D721Med (cell line): ENCODE data around the gene HMG20A.

Source experiments
- DNase-seq: peaks from one replicate; pipeline ENCODE4 v3.0.0; 2011; ENCODE audit warnings: low spot score; ENCODE audit not compliant: insufficient read length
- FAIRE-seq: peaks from 2 replicates; lab custom pipeline; 2011; peaks lifted over from hg19 to GRCh38; lab: Jason Lieb, UNC
- TF ChIP-seq, protein P1 (sequence below): IDR thresholded peaks from 2 replicates; pipeline ENCODE4 v1.5.1; 2012; ENCODE audit warnings: mild to moderate bottlenecking, control low read depth; ENCODE audit not compliant: insufficient read depth; ENCODE audit errors: missing control alignments

The HMG20A gene

DNA sequence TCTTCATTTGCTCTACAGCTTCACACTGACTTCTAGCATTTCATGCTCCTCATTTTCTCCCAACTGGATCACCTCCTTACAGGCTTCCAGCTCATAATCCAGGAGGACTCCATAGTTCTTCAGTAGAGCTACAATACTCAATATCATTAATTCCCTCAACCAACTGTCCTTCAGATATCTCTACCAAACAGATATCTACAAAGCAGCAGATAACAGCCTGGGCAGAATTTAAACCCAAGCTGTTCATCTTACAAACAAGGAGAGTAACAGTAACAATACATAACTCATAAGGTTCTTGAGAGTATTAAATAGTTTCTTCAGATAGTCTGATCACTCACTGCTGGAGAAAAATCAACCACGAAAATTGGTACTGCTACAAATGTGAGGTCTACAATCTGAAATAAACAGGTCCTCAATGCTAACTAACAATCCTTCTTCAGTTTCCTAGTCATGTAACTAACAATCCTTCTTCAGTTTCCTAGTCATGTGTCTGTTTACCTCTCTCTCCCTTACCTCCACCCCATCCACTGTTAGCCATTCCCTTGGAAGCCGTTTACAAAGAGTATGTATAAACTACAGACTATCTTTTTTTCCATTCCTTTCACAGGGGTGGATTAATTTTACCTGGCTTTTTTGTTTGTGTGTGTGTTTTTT, 5.8 kb upstream of the HMG20A start:
- TF ChIP-seq, protein P1, sequence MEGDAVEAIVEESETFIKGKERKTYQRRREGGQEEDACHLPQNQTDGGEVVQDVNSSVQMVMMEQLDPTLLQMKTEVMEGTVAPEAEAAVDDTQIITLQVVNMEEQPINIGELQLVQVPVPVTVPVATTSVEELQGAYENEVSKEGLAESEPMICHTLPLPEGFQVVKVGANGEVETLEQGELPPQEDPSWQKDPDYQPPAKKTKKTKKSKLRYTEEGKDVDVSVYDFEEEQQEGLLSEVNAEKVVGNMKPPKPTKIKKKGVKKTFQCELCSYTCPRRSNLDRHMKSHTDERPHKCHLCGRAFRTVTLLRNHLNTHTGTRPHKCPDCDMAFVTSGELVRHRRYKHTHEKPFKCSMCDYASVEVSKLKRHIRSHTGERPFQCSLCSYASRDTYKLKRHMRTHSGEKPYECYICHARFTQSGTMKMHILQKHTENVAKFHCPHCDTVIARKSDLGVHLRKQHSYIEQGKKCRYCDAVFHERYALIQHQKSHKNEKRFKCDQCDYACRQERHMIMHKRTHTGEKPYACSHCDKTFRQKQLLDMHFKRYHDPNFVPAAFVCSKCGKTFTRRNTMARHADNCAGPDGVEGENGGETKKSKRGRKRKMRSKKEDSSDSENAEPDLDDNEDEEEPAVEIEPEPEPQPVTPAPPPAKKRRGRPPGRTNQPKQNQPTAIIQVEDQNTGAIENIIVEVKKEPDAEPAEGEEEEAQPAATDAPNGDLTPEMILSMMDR: no peak
- no peak for FAIRE-seq
- DNase-seq: no peak

DNA sequence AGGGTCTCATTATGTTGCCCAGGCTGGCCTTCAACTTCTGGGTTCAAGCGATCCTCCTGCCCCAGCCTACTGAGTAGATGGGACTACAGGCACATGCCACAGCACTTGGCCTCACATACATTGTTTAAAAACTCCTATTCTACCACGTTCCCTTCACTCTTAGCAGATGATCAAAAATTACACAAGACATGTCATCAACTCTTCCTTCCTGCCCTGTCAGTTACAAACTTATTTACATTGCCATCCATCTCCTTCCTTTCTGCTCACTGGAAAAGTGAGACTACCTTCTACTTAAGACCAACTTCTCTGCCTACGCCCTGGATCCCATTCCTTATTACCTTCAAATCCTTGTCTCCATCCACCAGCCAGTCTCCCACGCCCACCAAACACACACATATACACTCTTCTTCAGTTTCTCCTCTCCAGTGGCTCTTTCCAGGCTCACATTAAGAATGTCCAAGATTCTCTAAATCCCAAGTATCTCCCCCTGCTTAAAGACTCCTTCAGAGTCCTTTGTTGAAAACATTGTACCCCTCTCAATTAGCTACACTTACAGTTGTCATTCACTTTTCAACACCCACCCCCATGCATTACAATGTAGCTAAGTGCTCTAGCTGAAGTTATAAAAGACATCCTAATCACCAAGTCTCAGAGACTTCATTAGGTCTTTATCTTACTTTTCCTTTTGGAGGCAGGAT, 5.1 kb upstream of the HMG20A start:
- TF ChIP-seq, protein P1: no peak
- DNase-seq: no peak
- no peak for FAIRE-seq

GRCh38 chr15:77416148-77416455, 4.6 kb upstream of the HMG20A start:
- FAIRE-seq (no peak), DNase-seq (no peak)
- TF ChIP-seq, protein P1: no peak

DNA sequence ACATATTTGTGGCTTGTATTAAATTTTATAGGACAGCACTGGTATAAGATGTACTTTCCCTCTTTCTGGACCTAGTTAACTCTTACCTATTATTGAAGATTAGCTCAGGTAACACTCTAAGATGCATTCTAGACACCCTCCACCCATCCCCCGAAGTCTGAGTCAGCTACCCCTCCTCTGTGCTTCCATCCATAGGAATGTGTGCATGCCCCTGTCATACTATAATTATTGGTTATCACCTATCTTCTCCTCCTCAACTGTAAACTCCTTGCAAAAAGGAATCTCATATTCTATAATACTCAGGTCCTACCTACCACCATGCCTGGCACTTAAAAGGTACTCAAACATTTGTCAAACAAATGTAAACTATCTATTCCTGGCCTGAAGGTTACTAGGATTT, 3.7 kb upstream of the HMG20A start:
- FAIRE-seq (no peak), DNase-seq (no peak)
- TF ChIP-seq, protein P1: no peak

- FAIRE-seq: no peak
- TF ChIP-seq, protein P1: no peak
- no peak for DNase-seq
Measured at GRCh38 chr15:77417602-77418001, 3.1 kb upstream of the HMG20A start.

DNA sequence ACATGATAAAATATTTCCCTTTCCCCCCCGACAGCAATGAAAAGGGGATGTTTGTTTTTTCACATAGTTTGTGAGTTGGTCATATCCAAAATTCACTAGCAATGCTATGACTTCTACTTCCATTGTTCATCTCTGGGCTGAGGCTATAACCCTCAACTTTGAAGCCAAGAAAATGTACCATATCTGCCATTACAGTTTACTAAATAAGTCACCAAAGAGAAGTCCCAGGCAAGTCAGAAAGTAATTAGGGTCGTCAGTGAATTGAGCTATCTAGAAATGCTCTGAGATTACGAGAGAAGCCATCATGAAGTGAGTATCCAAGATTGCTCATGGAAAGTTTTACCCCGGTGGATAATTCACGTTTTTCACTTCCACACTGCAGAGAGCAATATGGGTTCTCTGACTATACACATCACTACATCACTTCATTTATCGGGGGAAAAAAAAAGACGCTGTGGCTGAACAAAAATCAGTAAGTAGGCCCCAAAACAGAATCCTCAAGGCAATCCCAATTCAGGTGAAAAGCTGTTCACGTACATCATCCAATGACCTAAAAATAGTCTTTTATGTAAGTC, 2.2 kb upstream of the HMG20A start:
- DNase-seq (no peak), FAIRE-seq (no peak)
- TF ChIP-seq, protein P1: no peak
